DOHH2 (cell line): ENCODE data around the gene APMAP.

Source experiments
- EZH2phosphoT487 ChIP-seq: fragments of 200-600 bp; sonication (generic); IDR thresholded peaks from 2 replicates; pipeline ENCODE4 v1.6.1; 2017; ENCODE audit warnings: borderline replicate concordance, mild to moderate bottlenecking, antibody characterized with exemption, low read length, moderate library complexity, mixed read lengths
- TF ChIP-seq, protein P1 (sequence below): fragments of 200-600 bp; sonication (generic); IDR thresholded peaks from one replicate; pipeline ENCODE4 v1.5.1; 2014; ENCODE audit warnings: antibody characterized with exemption, mild to moderate bottlenecking, low read depth, low read length; ENCODE audit not compliant: poor library complexity, severe bottlenecking

DNA sequence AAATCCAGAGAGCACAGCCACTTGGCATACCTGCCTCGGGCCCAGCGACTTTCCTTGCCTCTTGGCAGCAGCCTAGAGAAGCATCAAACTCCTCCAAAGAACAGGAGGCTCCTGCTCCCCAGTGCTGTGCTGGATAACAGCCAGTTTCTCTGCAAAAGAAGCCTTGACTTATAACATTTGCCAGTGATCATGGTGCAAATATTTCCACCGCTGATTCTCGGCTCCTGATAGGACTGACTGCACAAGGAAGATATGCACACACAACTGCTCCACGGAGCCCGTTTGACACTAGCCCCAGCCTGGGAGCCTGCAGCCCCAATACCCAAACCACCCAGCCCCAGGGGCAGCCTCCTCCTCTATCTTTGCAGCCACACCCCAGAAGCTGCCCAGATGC is 47.9 kb upstream of the APMAP start:
- TF ChIP-seq, protein P1, sequence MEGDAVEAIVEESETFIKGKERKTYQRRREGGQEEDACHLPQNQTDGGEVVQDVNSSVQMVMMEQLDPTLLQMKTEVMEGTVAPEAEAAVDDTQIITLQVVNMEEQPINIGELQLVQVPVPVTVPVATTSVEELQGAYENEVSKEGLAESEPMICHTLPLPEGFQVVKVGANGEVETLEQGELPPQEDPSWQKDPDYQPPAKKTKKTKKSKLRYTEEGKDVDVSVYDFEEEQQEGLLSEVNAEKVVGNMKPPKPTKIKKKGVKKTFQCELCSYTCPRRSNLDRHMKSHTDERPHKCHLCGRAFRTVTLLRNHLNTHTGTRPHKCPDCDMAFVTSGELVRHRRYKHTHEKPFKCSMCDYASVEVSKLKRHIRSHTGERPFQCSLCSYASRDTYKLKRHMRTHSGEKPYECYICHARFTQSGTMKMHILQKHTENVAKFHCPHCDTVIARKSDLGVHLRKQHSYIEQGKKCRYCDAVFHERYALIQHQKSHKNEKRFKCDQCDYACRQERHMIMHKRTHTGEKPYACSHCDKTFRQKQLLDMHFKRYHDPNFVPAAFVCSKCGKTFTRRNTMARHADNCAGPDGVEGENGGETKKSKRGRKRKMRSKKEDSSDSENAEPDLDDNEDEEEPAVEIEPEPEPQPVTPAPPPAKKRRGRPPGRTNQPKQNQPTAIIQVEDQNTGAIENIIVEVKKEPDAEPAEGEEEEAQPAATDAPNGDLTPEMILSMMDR = no peak
- no peak for TF ChIP-seq EZH2phosphoT487
